ENCODE measurements around the gene FLNB.

GRCh38 chr3:58028902-58029301, 20.7 kb downstream of the FLNB start:
- TF ChIP-seq CTCF (conservative IDR thresholded peaks at IDR 0.05; ENCODE audit: low read depth, low read length): no peak
- no peak for TF ChIP-seq EZH2 (IDR thresholded peaks at IDR 0.05; ENCODE audit: borderline replicate concordance, low read depth, low read length, poor library complexity, severe bottlenecking)

All from A673 (cell line).